ENCODE data around the gene NTSR1. TPM values are rescaled to one million over a fixed set of nuclear protein-coding genes. Genes with fewer than 3 reads are reported as not detected.

Gene NTSR1
- total RNA-seq, result under 1 TPM in 1 of 2 donors, not detected in 1; 0.74 TPM

DNA sequence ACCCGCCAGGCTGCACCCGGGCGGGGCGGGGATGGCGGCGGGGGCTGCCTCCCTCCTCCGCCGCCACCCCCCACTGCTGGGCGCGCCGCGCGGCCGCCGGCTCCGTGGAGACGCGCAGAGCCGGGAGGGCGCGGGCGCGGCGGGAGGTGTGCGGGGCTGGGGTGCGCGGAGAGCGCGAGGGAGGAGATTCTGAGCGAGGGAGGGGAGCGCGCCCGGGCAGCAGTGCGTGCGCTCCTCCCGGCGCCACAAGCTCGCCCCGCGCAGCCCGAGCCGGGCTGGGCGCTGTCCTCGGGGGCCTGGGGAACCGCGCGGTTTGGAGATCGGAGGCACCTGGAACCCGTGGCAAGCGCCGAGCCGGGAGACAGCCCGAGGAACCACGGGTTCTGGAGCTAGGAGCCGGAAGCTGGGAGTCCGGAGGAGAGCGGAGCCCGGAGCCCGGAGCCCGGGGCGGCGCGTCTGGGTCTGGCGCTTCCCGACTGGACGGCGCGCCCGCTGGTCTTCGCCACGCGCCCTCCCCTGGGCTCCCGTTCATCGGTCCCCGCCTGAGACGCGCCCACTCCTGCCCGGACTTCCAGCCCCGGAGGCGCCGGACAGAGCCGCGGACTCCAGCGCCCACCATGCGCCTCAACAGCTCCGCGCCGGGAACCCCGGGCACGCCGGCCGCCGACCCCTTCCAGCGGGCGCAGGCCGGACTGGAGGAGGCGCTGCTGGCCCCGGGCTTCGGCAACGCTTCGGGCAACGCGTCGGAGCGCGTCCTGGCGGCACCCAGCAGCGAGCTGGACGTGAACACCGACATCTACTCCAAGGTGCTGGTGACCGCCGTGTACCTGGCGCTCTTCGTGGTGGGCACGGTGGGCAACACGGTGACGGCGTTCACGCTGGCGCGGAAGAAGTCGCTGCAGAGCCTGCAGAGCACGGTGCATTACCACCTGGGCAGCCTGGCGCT lies at the start of gene NTSR1:
Gene NTSR1 (plus strand): TSS at position 246 of the 946 bp plus-strand sequence. CDS start 372 bp downstream, at position 618.
- H3K36me3 ChIP-seq, result no peaks in the 10 kb centered on the region
- H3K4me1 ChIP-seq (replicated peaks), result no peaks in the 10 kb centered on the region
- H3K4me3 ChIP-seq, result no peak within 1 kb of the TSS
- no peaks in the 10 kb centered on the region for H3K9me3 ChIP-seq
- 11% methylated on average over 79 of the region's 124 CpGs for WGBS
- intact Hi-C loops (cut with DNase I), result no loop called here
- no peak within 1 kb of the TSS for H3K27ac ChIP-seq
- no peak for DNase-seq (ENCODE audit: low spot score)
- TF ChIP-seq POLR2A (IDR thresholded peaks at IDR 0.05) (no peak), POLR2AphosphoS5 (IDR thresholded peaks at IDR 0.05) (no peak)
- TF ChIP-seq, protein P1, sequence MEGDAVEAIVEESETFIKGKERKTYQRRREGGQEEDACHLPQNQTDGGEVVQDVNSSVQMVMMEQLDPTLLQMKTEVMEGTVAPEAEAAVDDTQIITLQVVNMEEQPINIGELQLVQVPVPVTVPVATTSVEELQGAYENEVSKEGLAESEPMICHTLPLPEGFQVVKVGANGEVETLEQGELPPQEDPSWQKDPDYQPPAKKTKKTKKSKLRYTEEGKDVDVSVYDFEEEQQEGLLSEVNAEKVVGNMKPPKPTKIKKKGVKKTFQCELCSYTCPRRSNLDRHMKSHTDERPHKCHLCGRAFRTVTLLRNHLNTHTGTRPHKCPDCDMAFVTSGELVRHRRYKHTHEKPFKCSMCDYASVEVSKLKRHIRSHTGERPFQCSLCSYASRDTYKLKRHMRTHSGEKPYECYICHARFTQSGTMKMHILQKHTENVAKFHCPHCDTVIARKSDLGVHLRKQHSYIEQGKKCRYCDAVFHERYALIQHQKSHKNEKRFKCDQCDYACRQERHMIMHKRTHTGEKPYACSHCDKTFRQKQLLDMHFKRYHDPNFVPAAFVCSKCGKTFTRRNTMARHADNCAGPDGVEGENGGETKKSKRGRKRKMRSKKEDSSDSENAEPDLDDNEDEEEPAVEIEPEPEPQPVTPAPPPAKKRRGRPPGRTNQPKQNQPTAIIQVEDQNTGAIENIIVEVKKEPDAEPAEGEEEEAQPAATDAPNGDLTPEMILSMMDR (IDR thresholded peaks at IDR 0.05), result no peak
- H3K27me3 ChIP-seq (replicated peaks; ENCODE audit: insufficient read depth), result peaks cover 36% of the 10 kb centered on the region

DNA sequence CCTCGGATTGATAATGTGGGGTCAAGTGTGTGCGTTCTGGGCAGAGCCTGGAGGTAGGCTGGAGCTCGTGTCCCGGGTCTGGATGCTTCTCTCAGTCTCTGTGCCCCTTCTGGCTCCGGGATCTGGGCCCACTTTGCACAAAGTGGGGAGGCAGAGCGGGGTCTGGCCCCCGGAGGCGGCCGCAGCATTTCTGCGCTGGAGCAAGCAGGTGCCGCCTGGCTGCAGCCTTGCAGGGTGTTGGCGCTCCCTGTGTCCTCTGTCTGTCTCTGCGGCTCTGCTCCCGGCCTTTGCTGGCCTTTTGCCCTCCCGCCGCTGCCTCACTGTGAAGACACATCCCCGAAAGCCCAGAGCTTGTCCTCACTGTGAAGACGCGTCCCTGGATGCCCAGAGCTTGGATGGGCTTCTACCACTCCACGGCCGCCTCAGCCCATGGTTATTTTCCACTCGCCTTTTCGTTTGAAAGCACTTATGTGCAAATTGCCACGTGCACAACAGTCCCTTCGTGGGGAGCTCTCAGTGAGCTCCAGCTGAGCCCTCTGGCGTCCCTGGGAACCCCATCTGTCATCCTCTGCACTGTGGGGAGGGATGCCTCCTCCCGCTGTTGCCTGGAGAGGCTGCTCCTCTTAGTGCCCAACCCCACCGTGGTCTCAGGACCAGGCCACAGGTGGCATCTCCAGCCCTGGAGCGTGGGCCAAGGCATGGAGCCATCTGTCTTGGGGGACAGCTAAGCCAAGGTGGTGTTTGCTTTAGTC lies 49.0 kb upstream of the NTSR1 start:
- Histone ChIP-seq H3K27ac (no peak overlapping the region), H3K4me1 (replicated peaks) (no peaks in the 10 kb centered on the region), H3K36me3 (no peaks in the 10 kb centered on the region), H3K4me3 (no peak overlapping the region), H3K27me3 (replicated peaks; ENCODE audit: insufficient read depth) (no peaks in the 10 kb centered on the region), H3K9me3 (no peaks in the 10 kb centered on the region)
- 91% methylated on average over 29 of the region's 29 CpGs for WGBS
- intact Hi-C loops (cut with DNase I), result no loop called here
- TF ChIP-seq POLR2A (IDR thresholded peaks at IDR 0.05) (no peak), POLR2AphosphoS5 (IDR thresholded peaks at IDR 0.05) (no peak)
- TF ChIP-seq, protein P1 (IDR thresholded peaks at IDR 0.05), result no peak
- DNase-seq (ENCODE audit: low spot score), result no peak

DNA sequence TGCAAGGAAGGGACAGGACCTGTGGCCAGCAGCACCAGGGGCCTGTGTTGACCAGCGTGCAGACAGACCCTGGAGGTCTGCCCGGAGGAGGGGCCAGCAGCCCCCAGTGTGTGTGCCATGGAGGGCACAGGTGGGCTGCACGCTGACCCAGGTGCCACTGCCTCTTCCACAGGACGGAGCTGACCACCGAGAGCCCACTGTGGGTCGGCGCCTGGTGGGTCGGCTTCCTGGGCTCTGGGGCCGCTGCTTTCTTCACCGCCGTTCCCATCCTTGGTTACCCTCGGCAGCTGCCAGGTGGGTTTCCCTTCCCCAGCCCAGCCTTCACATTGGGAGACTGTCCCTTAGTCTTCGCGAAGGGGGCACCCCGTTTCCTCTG lies 48.4 kb upstream of the NTSR1 start:
- intact Hi-C loops (cut with DNase I), result no loop called here
- Histone ChIP-seq H3K4me3 (no peak overlapping the region), H3K4me1 (replicated peaks) (no peaks in the 10 kb centered on the region), H3K36me3 (no peaks in the 10 kb centered on the region), H3K27ac (no peak overlapping the region), H3K9me3 (no peaks in the 10 kb centered on the region), H3K27me3 (replicated peaks; ENCODE audit: insufficient read depth) (no peaks in the 10 kb centered on the region)
- 90% methylated on average over 12 of the region's 15 CpGs for WGBS
- no peak for DNase-seq (ENCODE audit: low spot score)
- TF ChIP-seq, protein P1 (IDR thresholded peaks at IDR 0.05), result no peak
- TF ChIP-seq POLR2A (IDR thresholded peaks at IDR 0.05) (no peak), POLR2AphosphoS5 (IDR thresholded peaks at IDR 0.05) (no peak)

DNA sequence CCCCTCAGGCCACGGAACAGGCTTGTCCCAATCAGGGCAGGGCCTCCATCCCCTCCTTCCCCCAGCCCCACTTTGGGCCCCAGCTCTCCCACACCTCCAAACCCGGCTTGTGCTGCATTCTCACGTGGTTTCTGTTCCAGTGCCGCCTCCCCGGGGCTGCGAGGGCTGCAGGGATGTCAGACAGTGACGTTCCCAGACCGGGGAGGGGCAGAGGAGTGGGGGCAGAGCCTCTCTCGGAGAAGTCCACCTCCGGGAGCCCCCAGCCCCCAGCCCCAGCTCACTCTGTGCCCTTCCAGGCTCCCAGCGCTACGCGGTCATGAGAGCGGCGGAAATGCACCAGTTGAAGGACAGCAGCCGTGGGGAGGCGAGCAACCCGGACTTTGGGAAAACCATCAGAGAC lies 47.9 kb upstream of the NTSR1 start:
- 78% methylated on average over 18 of the region's 18 CpGs for WGBS
- TF ChIP-seq, protein P1 (IDR thresholded peaks at IDR 0.05), result no peak
- TF ChIP-seq POLR2AphosphoS5 (IDR thresholded peaks at IDR 0.05) (no peak), POLR2A (IDR thresholded peaks at IDR 0.05) (no peak)
- no peaks in the 10 kb centered on the region for H3K9me3 ChIP-seq

More for the DNA sequence above, 47.9 kb upstream of the NTSR1 start:
- H3K4me1 ChIP-seq (replicated peaks), result no peaks in the 10 kb centered on the region
- H3K27me3 ChIP-seq (replicated peaks; ENCODE audit: insufficient read depth), result no peaks in the 10 kb centered on the region
- no peak overlapping the region for H3K4me3 ChIP-seq
- H3K27ac ChIP-seq, result no peak overlapping the region
- intact Hi-C loops (cut with DNase I), result no loop called here
- no peaks in the 10 kb centered on the region for H3K36me3 ChIP-seq
- DNase-seq (ENCODE audit: low spot score), result no peak
